ENCODE results near the gene MBD3.

GRCh38 chr19:1601613-1602064, 9.0 kb upstream of the MBD3 start:
- TF ChIP-seq CTCF (optimal IDR thresholded peaks at IDR 0.05 in 1 of 3, IDR thresholded peaks at IDR 0.05 in 1 of 3, conservative IDR thresholded peaks at IDR 0.05 in 1 of 3; ENCODE audit: extremely low read depth in 1 of 3, insufficient read depth in 2 of 3, low read length in 3 of 3) (peak in 1 of 3 experiments; percentile 27), EZH2 (IDR thresholded peaks at IDR 0.05; ENCODE audit: low read length) (no peak)
